HepG2 (cell line): ENCODE results near the gene SMPD2. TPM values are rescaled to one million over a fixed set of nuclear protein-coding genes. Genes with fewer than 3 reads are reported as not detected.
A peak's percentile ranks its signal among the peaks of the same experiment; 100 is the strongest.

ENCODE experiments used
- ATAC-seq: fragments of 200-7000 bp; cut with Tn5 transposase; 3 replicates; pipeline ENCODE4 v1.9.1; 2020; ENCODE audit warnings: mild to moderate bottlenecking, moderate library complexity
- BruUV-seq: library from RNA; stranded (reverse); fragments of 400-500 nt; replicated peaks from 2 replicates; lab custom pipeline; 2021; lab: Mats Ljungman, UMichigan
- CTCF ChIA-PET: fragments of 300-600 bp; formaldehyde crosslinking; extraction: SDS; loops from one replicate; lab custom pipeline; 2021; ENCODE audit warnings: low total read pairs, inconsistent platforms, low intra/inter-chr PET ratio; lab: Yijun Ruan, JAX
- POLR2A ChIA-PET: fragments of 350-600 bp; sonication (Branson Sonifier 250); formaldehyde crosslinking; loops from one replicate; lab custom pipeline; 2020; ENCODE audit warnings: antibody characterized with exemption, inconsistent platforms; lab: Yijun Ruan, JAX
- DNase-seq: peaks from one replicate; pipeline ENCODE4 v3.0.0-alpha.2; 2015; ENCODE audit warnings: low spot score
- FAIRE-seq: peaks from 3 replicates; lab custom pipeline; 2011; peaks lifted over from hg19 to GRCh38; lab: Jason Lieb, UNC
- H2AFZ ChIP-seq: one replicate; pipeline ENCODE4 v1.6.1; 2011; ENCODE audit warnings: low read length, inconsistent platforms
- H3K27ac ChIP-seq: fragments of 300-600 bp; 3 replicates; pipeline ENCODE4 v1.8.0; 2011; ENCODE audit warnings: mixed run types, mild to moderate bottlenecking, mixed read lengths, low read length, inconsistent platforms; ENCODE audit not compliant: insufficient read depth; ENCODE audit errors: extremely low read length
- H3K27me3 ChIP-seq, 2 experiments: fragments of 200-600 bp in 1 of 2; 2 replicates in 1 of 2; 3 replicates in 1 of 2; pipeline versions ENCODE4 v1.6.0 to v1.8.0; 2011; ENCODE audit warnings: low read length in 2 of 2, mild to moderate bottlenecking in 2 of 2, moderate library complexity in 2 of 2, inconsistent platforms in 1 of 2; ENCODE audit not compliant: insufficient read depth in 2 of 2, control insufficient read depth in 1 of 2
- H3K36me3 ChIP-seq, 2 experiments: fragments of 200-600 bp in 1 of 2; replicated peaks in 1 of 2; 2 replicates in 1 of 2; 3 replicates in 1 of 2; pipeline versions ENCODE4 v1.5.1 to v1.8.0; 2011; ENCODE audit warnings: low read length in 2 of 2, inconsistent platforms in 1 of 2; ENCODE audit not compliant: insufficient read depth in 2 of 2, control insufficient read depth in 1 of 2
- H3K4me1 ChIP-seq: 2 replicates; pipeline ENCODE4 v1.5.1; 2012; ENCODE audit warnings: low read length, inconsistent platforms; ENCODE audit not compliant: insufficient read depth
- H3K4me2 ChIP-seq: 2 replicates; pipeline ENCODE4 v1.6.0; 2011; ENCODE audit warnings: low read depth, low read length, inconsistent platforms
- H3K4me3 ChIP-seq, 3 experiments: fragments of 200-600 bp in 1 of 3; sonication (generic), shearing (Covaris generic) in 1 of 3; replicated peaks in 1 of 3; 2 replicates each; pipeline ENCODE4 v1.5.1; 2011 to 2016; ENCODE audit warnings: low read length in 3 of 3, inconsistent platforms in 2 of 3, low read depth in 2 of 3, mild to moderate bottlenecking in 2 of 3, control low read depth in 1 of 3, mixed read lengths in 1 of 3; ENCODE audit not compliant: insufficient read depth in 1 of 3
- H3K79me2 ChIP-seq: one replicate; pipeline ENCODE4 v1.6.1; 2011; ENCODE audit warnings: low read length, inconsistent platforms; ENCODE audit not compliant: insufficient read depth
- H3K9ac ChIP-seq: 2 replicates; pipeline ENCODE4 v1.6.0; 2011; ENCODE audit warnings: mild to moderate bottlenecking, low read depth, low read length, inconsistent platforms; ENCODE audit not compliant: insufficient read depth
- H3K9me3 ChIP-seq: 2 replicates; pipeline ENCODE4 v1.5.1; 2012; ENCODE audit warnings: mild to moderate bottlenecking, low read length
- H4K20me1 ChIP-seq: 2 replicates; pipeline ENCODE4 v1.6.0; 2011; ENCODE audit warnings: inconsistent platforms, mild to moderate bottlenecking, low read length, moderate library complexity; ENCODE audit not compliant: insufficient read depth
- NPAS2 ChIP-seq: sonication (generic); formaldehyde crosslinking; IDR thresholded peaks from 2 replicates; pipeline ENCODE4 v1.8.0; 2022; ENCODE audit warnings: mild to moderate bottlenecking, missing genetic modification reagents, borderline replicate concordance
- PITX1 ChIP-seq: sonication (generic); formaldehyde crosslinking; IDR thresholded peaks from 2 replicates; pipeline ENCODE4 v1.5.1; 2020; ENCODE audit warnings: mild to moderate bottlenecking, missing genetic modification reagents
- SOX13 ChIP-seq, 3 experiments: fragments of 450-650 bp in 1 of 3; sonication (generic) in 1 of 3; formaldehyde crosslinking in 1 of 3; IDR thresholded peaks in 2 of 3; conservative IDR thresholded peaks in 1 of 3; 2 replicates each; pipeline versions ENCODE4 v1.5.0 to v1.6.1; 2016 to 2020; ENCODE audit warnings: antibody characterized with exemption in 1 of 3, mild to moderate bottlenecking in 1 of 3, missing compliant biosample characterization in 1 of 3, missing genetic modification reagents in 1 of 3, moderate library complexity in 1 of 3
- ZNF329 ChIP-seq: sonication (generic); formaldehyde crosslinking; IDR thresholded peaks from 2 replicates; pipeline ENCODE4 v1.9.0; 2021; ENCODE audit warnings: low read depth, mild to moderate bottlenecking, missing genetic modification reagents
- ZNF331 ChIP-seq: sonication (generic); formaldehyde crosslinking; IDR thresholded peaks from 2 replicates; pipeline ENCODE4 v1.4.0; 2020; ENCODE audit warnings: missing genetic modification reagents
- ZNF383 ChIP-seq: sonication (generic); formaldehyde crosslinking; IDR thresholded peaks from 2 replicates; pipeline ENCODE4 v1.4.0; 2020; ENCODE audit warnings: missing genetic modification reagents, mild to moderate bottlenecking, borderline replicate concordance
- WGBS: methylation state at CpG from one replicate; pipeline ENCODE4 v1.1.6; 2017; ENCODE audit warnings: low lambda C conversion rate; 5-methylcytosine and 5-hydroxymethylcytosine counted together
- in situ Hi-C: cut with HindIII; loops from 2 replicates; pipeline ENCODE4 v1.10.0; 2017; ENCODE audit warnings: low pct_unique_long_range_greater_than_20kb; ENCODE audit not compliant: extremely low pct_ligation_motif_present
- intact Hi-C: fragments of 100-400 bp; cut with micrococcal nuclease; formaldehyde crosslinking; loops from one replicate; pipeline ENCODE4 v1.10.0; 2022; ENCODE audit not compliant: unreplicated experiment
- polyA plus RNA-seq, 8 experiments: library from polyadenylated mRNA; depleted of rRNA in 3 of 8; stranded (reverse) in 7 of 8; unstranded in 1 of 8; fragments of >200 nt; fragmentation: Illumina TruSeq in 4 of 8; extraction: Trizol in 4 of 8; gene quantifications; 2 replicates each; pipeline versions ENCODE4 v1.2.1 to v1.2.3, GENCODE V29; 2011 to 2016; ENCODE audit warnings: low read depth in 4 of 8, missing spikeins in 1 of 8, mixed read lengths in 1 of 8; ENCODE audit not compliant: insufficient read depth in 1 of 8
- total RNA-seq, 5 experiments: library from RNA; depleted of rRNA; stranded (reverse); fragments of >200 nt; fragmentation: Illumina TruSeq; extraction: Trizol; gene quantifications; 2 replicates each; pipeline ENCODE4 v1.2.3, GENCODE V29; 2016; ENCODE audit warnings: low read depth in 1 of 5
- TF ChIP-seq, protein P1 (sequence below): sonication (generic); formaldehyde crosslinking; IDR thresholded peaks from 2 replicates; pipeline ENCODE4 v1.9.0; 2022; ENCODE audit warnings: low read depth, missing genetic modification reagents
- TF ChIP-seq, protein P2 (sequence below): sonication (generic); formaldehyde crosslinking; IDR thresholded peaks from 2 replicates; pipeline ENCODE4 v1.5.0; 2020; ENCODE audit warnings: mild to moderate bottlenecking, missing genetic modification reagents, borderline replicate concordance

The SMPD2 gene
- total and polyA plus RNA-seq, 2 of the 13 experiments (the other 11 are each of a cell fraction or from before 2014, with no cell fraction given) = 5.9 to 10.6 TPM

DNA sequence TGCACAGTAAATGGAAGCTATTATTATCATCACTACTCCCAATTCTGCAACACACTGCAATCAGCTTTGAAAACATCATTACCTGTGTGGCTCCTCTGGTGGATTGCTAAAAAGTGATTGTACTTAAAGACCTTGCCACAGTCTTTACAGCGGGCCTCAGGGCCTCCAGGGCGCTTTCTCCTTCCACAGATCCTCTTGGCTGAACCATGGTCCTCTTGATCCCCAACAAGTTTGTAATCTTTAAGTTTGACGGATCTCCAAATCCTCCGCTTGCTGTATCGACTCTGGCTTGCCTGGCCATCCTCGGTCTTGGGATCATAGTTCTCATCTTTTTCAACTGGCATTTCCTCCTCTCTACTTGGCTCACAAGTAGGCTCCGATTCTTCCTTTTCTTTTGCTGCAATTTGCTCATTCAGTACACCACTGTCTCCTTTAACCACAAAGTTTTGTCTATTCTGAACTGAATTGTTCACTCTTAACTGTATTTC, 40.5 kb downstream of the SMPD2 start:
- H3K79me2 ChIP-seq = peaks cover 22% of the 10 kb centered on the region
- TF ChIP-seq SOX13 (IDR thresholded peaks at IDR 0.05) (no peak), SOX13 (CRISPR knock-in tag; conservative IDR thresholded peaks at IDR 0.05 in 1 of 2, IDR thresholded peaks at IDR 0.05 in 1 of 2) (no peak), ZNF329 (no peak), ZNF383 (CRISPR knock-in tag) (no peak), NPAS2 (CRISPR knock-in tag) (no peak), ZNF331 (CRISPR knock-in tag) (no peak), PITX1 (no peak)
- TF ChIP-seq, protein P1, sequence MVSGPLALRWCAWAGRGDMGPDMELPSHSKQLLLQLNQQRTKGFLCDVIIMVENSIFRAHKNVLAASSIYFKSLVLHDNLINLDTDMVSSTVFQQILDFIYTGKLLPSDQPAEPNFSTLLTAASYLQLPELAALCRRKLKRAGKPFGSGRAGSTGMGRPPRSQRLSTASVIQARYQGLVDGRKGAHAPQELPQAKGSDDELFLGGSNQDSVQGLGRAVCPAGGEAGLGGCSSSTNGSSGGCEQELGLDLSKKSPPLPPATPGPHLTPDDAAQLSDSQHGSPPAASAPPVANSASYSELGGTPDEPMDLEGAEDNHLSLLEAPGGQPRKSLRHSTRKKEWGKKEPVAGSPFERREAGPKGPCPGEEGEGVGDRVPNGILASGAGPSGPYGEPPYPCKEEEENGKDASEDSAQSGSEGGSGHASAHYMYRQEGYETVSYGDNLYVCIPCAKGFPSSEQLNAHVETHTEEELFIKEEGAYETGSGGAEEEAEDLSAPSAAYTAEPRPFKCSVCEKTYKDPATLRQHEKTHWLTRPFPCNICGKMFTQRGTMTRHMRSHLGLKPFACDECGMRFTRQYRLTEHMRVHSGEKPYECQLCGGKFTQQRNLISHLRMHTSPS = no peak
- TF ChIP-seq, protein P2, sequence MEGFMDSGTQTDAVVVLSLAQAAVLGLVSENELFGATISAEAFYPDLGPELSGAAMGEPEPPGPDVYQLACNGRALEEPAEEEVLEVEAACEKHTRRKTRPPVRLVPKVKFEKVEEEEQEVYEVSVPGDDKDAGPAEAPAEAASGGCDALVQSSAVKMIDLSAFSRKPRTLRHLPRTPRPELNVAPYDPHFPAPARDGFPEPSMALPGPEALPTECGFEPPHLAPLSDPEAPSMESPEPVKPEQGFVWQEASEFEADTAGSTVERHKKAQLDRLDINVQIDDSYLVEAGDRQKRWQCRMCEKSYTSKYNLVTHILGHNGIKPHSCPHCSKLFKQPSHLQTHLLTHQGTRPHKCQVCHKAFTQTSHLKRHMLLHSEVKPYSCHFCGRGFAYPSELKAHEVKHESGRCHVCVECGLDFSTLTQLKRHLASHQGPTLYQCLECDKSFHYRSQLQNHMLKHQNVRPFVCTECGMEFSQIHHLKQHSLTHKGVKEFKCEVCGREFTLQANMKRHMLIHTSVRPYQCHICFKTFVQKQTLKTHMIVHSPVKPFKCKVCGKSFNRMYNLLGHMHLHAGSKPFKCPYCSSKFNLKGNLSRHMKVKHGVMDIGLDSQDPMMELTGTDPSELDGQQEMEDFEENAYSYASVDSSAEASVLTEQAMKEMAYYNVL (CRISPR knock-in tag) = no peak
- H3K4me2 ChIP-seq = peak overlapping the region; percentile 87
- H3K27ac ChIP-seq = no peak overlapping the region
- intact Hi-C loops = no loop called here
- no peak overlapping the region for H2AFZ ChIP-seq
- no peaks in the 10 kb centered on the region for H3K9me3 ChIP-seq
- WGBS = 93% methylated on average over 7 of the region's 7 CpGs
- H4K20me1 ChIP-seq = no peaks in the 10 kb centered on the region
- no peak for ATAC-seq
- peaks cover 68% of the 10 kb centered on the region for H3K4me1 ChIP-seq
- no peak overlapping the region for H3K9ac ChIP-seq
- in situ Hi-C loops = no loop called here
- DNase-seq = no peak
- H3K36me3 ChIP-seq = peaks cover 4 to 8% of the 10 kb centered on the region in 2 experiments; a peak in 4 of 5 replicates
- TSS peak; percentile 57 for BruUV-seq
- FAIRE-seq = no peak
- ChIA-PET CTCF (no interaction called here), POLR2A (interaction anchor here (1.4 kb wide), 1 partner anchor 23 kb away, joined by 3 read pairs; no protein-coding TSS in a partner anchor)
- H3K4me3 ChIP-seq = 0 out of 6 replicates have a peak overlapping the region, but pooled peaks of 1 of the 3 experiments have one; percentile 11
- H3K27me3 ChIP-seq = 0 out of 5 replicates have a peak, but pooled peaks cover 0 to 4% of the 10 kb centered on the region in 2 experiments
